ENCODE data around the gene PABPC1L.

DNA sequence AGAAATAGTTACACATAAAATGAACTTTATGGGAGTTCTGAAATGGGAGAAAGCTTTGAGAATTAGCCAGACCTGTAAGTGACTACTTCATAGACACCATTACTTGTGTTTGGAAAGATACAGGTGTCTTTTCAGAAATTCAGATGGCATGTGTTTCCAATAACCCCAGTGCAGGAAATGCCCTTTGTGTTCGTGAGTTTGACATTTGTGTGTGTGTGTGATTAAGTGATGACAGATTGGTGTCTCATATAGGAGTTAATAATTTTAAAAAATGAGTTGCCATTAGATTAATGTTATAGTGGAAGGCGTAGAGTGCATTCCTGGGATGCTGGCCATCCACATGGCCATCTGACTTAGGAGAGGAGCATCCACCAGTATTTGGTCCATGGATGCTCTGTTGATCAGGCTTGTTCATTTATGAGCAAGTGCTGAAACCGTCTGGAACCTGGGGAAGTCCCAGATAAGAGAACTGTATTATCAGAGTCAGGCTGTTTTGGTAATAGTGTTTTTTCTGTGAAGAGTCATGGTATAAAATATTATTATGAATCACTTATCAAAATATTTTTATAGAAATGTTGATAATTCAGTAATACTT lies 59.5 kb downstream of the PABPC1L start:
- TF ChIP-seq CTCF (conservative IDR thresholded peaks at IDR 0.05) (no peak), ZFX (IDR thresholded peaks at IDR 0.05) (no peak)

All from C4-2B (cell line).